GM19238 (cell line): ENCODE measurements around the gene ZC3HAV1.

Source experiments
- DNase-seq: peaks from one replicate; pipeline ENCODE4 v3.0.0; 2011; ENCODE audit warnings: low spot score; ENCODE audit not compliant: insufficient read length

Gene ZC3HAV1

GRCh38 chr7:139023076-139023475, 86.4 kb downstream of the ZC3HAV1 start:
- no peak for DNase-seq

GRCh38 chr7:139022286-139022685, 87.2 kb downstream of the ZC3HAV1 start:
- no peak for DNase-seq

GRCh38 chr7:139018910-139019309, 90.6 kb downstream of the ZC3HAV1 start:
- no peak for DNase-seq

GRCh38 chr7:139016931-139017511, 92.5 kb downstream of the ZC3HAV1 start:
- peak; percentile 49 for DNase-seq

- no peak for DNase-seq
These were observed 98.1 kb downstream of the ZC3HAV1 start for GRCh38 chr7:139011373-139011772.

- no peak for DNase-seq
These were observed 105.0 kb downstream of the ZC3HAV1 start for GRCh38 chr7:139004321-139005090.

- no peak for DNase-seq
These were observed 110.1 kb downstream of the ZC3HAV1 start for GRCh38 chr7:138999414-138999813.
